Uterus (tissue), 2 donors: Measurements from ENCODE around the gene OR2T10.

Experiments used
- CTCF ChIP-seq, 4 experiments: fragments of 200-600 bp in 2 of 4; fragments of 450-650 bp in 2 of 4; sonication (generic) in 2 of 4; IDR thresholded peaks; one replicate each; pipeline ENCODE4 v1.5.1; 2016 to 2019; ENCODE audit warnings: antibody characterized with exemption in 4 of 4, mild to moderate bottlenecking in 2 of 4, moderate library complexity in 1 of 4
- POLR2A ChIP-seq, 2 donors: fragments of 450-650 bp; IDR thresholded peaks; one replicate each; pipeline ENCODE4 v1.6.1; 2016; ENCODE audit warnings: antibody characterized with exemption in 2 of 2, mild to moderate bottlenecking in 1 of 2, moderate library complexity in 1 of 2

GRCh38 chr1:248621770-248622169 is 24.3 kb upstream of the OR2T10 start:
- TF ChIP-seq CTCF (IDR thresholded peaks at IDR 0.05) (no peak), POLR2A (IDR thresholded peaks at IDR 0.05) (no peak)
